Esophagus squamous epithelium (tissue), 5 donors: ENCODE measurements around the gene IER3. TPM values are rescaled to one million over a fixed set of nuclear protein-coding genes. Genes with fewer than 3 reads are reported as not detected.
A peak's percentile ranks its signal among the peaks of the same experiment; 100 is the strongest.
"Not testable (repeated sequence)": the region's sequence is repeated elsewhere in the genome, so short reads cannot be mapped to it uniquely, and the experiment has no call there.

Source experiments
- DNase-seq: peaks from one replicate; lab custom pipeline; 2025; lab: John Stamatoyannopoulos, UW
- H3K27ac ChIP-seq, 4 donors: fragments of 200-600 bp; sonication (generic); one replicate each; pipeline ENCODE4 v1.5.1; 2016 to 2019; ENCODE audit warnings: mild to moderate bottlenecking in 1 of 4
- H3K27me3 ChIP-seq, 4 donors: fragments of 200-600 bp; sonication (generic); 1 replicate in 3 of 4; 2 replicates in 1 of 4; pipeline versions ENCODE4 v1.5.1 to v1.6.0; 2017 to 2021; ENCODE audit warnings: antibody characterized with exemption in 1 of 4
- H3K36me3 ChIP-seq, 3 donors: fragments of 200-600 bp; sonication (generic); one replicate each; pipeline ENCODE4 v1.5.1; 2016 to 2019
- H3K4me1 ChIP-seq, 3 donors: fragments of 200-600 bp; sonication (generic); one replicate each; pipeline ENCODE4 v1.5.1; 2017 to 2019
- H3K4me3 ChIP-seq, 4 donors: fragments of 200-600 bp; sonication (generic); 1 replicate in 3 of 4; 2 replicates in 1 of 4; pipeline ENCODE4 v1.5.1; 2016 to 2019; ENCODE audit warnings: mild to moderate bottlenecking in 2 of 4, moderate library complexity in 1 of 4
- H3K9me3 ChIP-seq, 3 donors: fragments of 200-600 bp; sonication (generic); one replicate each; pipeline ENCODE4 v1.5.1; 2016 to 2019
- CTCF ChIP-seq, 6 experiments: fragments of 450-650 bp in 4 of 6; fragments of 200-600 bp in 2 of 6; sonication (generic) in 2 of 6; IDR thresholded peaks; one replicate each; pipeline ENCODE4 v1.5.1; 2016 to 2019; ENCODE audit warnings: antibody characterized with exemption in 6 of 6, mild to moderate bottlenecking in 4 of 6, moderate library complexity in 4 of 6
- POLR2A ChIP-seq, 4 donors: fragments of 450-650 bp; IDR thresholded peaks; one replicate each; pipeline ENCODE4 v1.6.1; 2017; ENCODE audit warnings: antibody characterized with exemption in 4 of 4, mild to moderate bottlenecking in 4 of 4, moderate library complexity in 3 of 4
- WGBS, 2 donors: methylation state at CpG; one replicate each; pipeline ENCODE4 v1.1.5; 2018; 5-methylcytosine and 5-hydroxymethylcytosine counted together
- intact Hi-C: fragments of 100-400 bp; cut with DNase I; formaldehyde crosslinking; loops from one replicate; pipeline ENCODE4 v1.15.0; 2022
- total RNA-seq, 4 donors: library from RNA; depleted of rRNA; stranded (reverse); fragments of >200 nt; gene quantifications; one replicate each; pipeline ENCODE4 v1.1.0, GENCODE V29; 2016
- donor health status: DM: yes; HTN: yes; CAD: no.

Gene IER3
- total RNA-seq, 4 donors from 2014 or later: 41.4 to 87.9 (median 66.0) TPM

DNA sequence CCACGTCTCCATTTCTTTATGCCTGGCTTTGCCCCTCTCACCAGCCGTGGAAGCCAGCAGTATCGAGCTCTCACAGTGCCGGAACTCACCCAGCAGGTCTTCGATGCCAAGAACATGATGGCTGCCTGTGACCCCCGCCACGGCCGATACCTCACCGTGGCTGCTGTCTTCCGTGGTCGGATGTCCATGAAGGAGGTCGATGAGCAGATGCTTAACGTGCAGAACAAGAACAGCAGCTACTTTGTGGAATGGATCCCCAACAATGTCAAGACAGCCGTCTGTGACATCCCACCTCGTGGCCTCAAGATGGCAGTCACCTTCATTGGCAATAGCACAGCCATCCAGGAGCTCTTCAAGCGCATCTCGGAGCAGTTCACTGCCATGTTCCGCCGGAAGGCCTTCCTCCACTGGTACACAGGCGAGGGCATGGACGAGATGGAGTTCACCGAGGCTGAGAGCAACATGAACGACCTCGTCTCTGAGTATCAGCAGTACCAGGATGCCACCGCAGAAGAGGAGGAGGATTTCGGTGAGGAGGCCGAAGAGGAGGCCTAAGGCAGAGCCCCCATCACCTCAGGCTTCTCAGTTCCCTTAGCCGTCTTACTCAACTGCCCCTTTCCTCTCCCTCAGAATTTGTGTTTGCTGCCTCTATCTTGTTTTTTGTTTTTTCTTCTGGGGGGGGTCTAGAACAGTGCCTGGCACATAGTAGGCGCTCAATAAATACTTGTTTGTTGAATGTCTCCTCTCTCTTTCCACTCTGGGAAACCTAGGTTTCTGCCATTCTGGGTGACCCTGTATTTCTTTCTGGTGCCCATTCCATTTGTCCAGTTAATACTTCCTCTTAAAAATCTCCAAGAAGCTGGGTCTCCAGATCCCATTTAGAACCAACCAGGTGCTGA, 20.3 kb downstream of the IER3 start:
- Histone ChIP-seq H3K36me3 (peaks cover 25 to 68% (median 41%) of the 10 kb centered on the region in 3 donors), H3K27ac (peak overlapping the region; percentile 24 to 96 (median 34)), H3K4me1 (peaks cover 26 to 78% (median 31%) of the 10 kb centered on the region in 3 donors)
- peak in 1 of 6 experiments; percentile 11 for TF ChIP-seq CTCF (IDR thresholded peaks at IDR 0.05)
- DNase-seq, H3K4me3 ChIP-seq, intact Hi-C loops, H3K9me3 ChIP-seq, H3K27me3 ChIP-seq: not testable (repeated sequence)
- 29 to 41% methylated on average over 5 to 13 of the region's 29 CpGs for WGBS, 2 donors

GRCh38 chr6:30723159-30723842, 21.0 kb downstream of the IER3 start:
- Histone ChIP-seq H3K4me1 (peaks cover 34 to 86% (median 35%) of the 10 kb centered on the region in 3 donors), H3K36me3 (peaks cover 25 to 60% (median 41%) of the 10 kb centered on the region in 3 donors), H3K27ac (peak overlapping the region; percentile 24 to 96 (median 94)), H3K4me3 (peak overlapping the region in 1 of 4 donors; percentile 72)
- 33 to 42% methylated on average over 8 to 16 of the region's 16 CpGs for WGBS, 2 donors
- H3K9me3 ChIP-seq, DNase-seq, intact Hi-C loops, H3K27me3 ChIP-seq: not testable (repeated sequence)

GRCh38 chr6:30722280-30723112, 21.9 kb downstream of the IER3 start:
- Histone ChIP-seq H3K4me3 (peak overlapping the region; percentile 57 to 75 (median 72)), H3K36me3 (peaks cover 25 to 52% (median 34%) of the 10 kb centered on the region in 3 donors), H3K4me1 (peaks cover 40 to 85% (median 40%) of the 10 kb centered on the region in 3 donors), H3K9me3 (no peaks in the 10 kb centered on the region), H3K27me3 (no peaks in the 10 kb centered on the region), H3K27ac (peak overlapping the region; percentile 91 to 96 (median 94))
- TF ChIP-seq CTCF (IDR thresholded peaks at IDR 0.05) (peak; percentile 92 to 100 (median 99)), POLR2A (IDR thresholded peaks at IDR 0.05) (peak in 1 of 4 donors; percentile 9)
- intact Hi-C loops: no loop called here
- WGBS, 2 donors: 5 to 7% methylated on average over 26 to 27 of the region's 27 CpGs
- no peak for DNase-seq

DNA sequence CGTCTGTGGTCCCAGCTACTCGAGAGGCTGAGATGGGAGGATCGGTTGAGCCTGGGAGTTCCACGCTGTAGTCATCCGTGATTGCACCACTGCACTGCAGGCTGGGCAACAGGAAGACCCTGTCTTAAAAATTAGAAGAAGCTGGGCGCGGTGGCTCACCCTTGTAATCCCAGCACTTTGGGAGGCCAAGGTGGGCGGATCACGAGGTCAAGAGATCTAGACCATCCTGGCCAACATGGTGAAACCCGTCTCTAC, 22.4 kb downstream of the IER3 start:
- Histone ChIP-seq H3K4me1 (peaks cover 40 to 80% (median 40%) of the 10 kb centered on the region in 3 donors), H3K27ac (peak overlapping the region; percentile 91 to 96 (median 94)), H3K36me3 (peaks cover 25 to 47% (median 29%) of the 10 kb centered on the region in 3 donors), H3K4me3 (peak overlapping the region; percentile 57 to 75 (median 72))
- intact Hi-C loops, DNase-seq, H3K27me3 ChIP-seq, H3K9me3 ChIP-seq: not testable (repeated sequence)
- 0 to 7% methylated on average over 10 of the region's 10 CpGs for WGBS, 2 donors

DNA sequence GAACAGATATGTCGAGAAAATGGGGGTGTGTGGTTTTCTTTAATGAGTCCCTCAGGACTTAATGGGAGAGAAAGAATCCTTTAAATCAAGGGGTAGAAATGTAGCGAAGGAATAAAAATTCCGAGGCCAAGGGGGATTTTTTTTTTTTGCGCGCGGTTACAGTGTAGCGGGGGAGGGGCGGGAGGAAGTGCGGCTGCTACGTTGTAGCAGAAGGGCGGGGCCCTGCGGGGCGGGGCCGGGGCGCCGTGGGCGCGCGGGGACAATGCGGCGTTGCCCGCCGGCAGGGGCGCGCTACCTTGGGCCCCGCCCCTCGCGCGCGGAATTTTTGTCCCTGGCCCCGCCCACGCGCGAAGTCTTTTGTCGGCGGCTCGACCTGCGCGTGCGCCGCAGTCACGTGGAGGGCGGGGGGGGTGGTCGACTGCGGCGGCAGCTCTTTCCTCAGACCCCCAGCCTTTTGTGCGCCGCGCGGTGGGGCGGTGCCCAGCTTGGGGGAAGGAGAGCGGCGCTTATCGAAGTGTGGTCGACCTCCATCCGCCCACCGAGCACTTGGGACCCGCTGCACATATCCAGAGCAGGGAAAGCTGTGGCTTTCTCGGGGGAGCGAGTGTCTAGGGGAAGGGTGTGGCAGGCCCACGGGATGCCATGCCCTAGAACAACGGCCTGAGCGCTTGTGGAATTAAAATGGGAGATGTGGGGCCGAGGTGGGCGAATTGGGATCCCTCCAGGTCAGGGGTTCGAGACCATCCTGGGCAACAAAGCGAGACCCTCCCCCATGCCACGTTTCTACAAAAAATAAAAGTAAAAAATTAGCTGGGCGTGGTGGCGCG, 22.9 kb downstream of the IER3 start:
- DNase-seq: peak; percentile 52
- Histone ChIP-seq H3K27ac (peak overlapping the region; percentile 91 to 96 (median 94)), H3K4me3 (peak overlapping the region; percentile 57 to 75 (median 72)), H3K4me1 (peaks cover 44 to 83% (median 44%) of the 10 kb centered on the region in 3 donors), H3K36me3 (peaks cover 25 to 41% (median 29%) of the 10 kb centered on the region in 3 donors), H3K27me3 (no peaks in the 10 kb centered on the region), H3K9me3 (no peaks in the 10 kb centered on the region)
- 1 to 2% methylated on average over 8 to 17 of the region's 71 CpGs for whole genome bisulfite sequencing, 2 donors
- intact Hi-C loops: loop anchor here (2.0 kb wide), 1 partner anchor 43 kb away; no protein-coding TSS in a partner anchor
- TF ChIP-seq CTCF (IDR thresholded peaks at IDR 0.05) (peak; percentile 29 to 61 (median 48)), POLR2A (IDR thresholded peaks at IDR 0.05) (peak in 3 of 4 donors; percentile 12 to 66 (median 47))
